ENCODE measurements around the gene KDM3B. TPM values are rescaled to one million over a fixed set of nuclear protein-coding genes. Genes with fewer than 3 reads are reported as not detected.
A peak's percentile ranks its signal among the peaks of the same experiment; 100 is the strongest.

The KDM3B gene
- total RNA-seq, 1 experiment from 2014 or later: 89.2 TPM

DNA sequence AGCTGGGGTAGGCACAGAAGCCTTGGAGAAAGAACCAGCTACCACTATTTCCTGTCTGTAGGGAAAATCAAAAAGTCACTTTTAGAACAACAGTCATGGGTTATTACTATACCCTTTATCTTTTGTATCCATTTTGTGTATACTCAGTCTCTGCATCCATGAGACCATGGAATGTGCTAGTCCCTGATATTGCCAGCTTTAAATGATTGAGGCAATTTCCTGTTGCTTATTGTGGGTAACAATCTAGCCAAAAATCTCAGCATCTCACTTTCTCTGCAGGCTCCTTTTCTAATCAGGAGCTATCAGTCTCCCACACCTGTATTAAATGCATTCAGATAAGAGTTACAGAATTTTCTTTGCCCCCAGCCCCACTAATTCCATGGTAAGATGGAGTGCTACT is 968 bp upstream of the KDM3B start:
- peaks cover 9% of the 10 kb centered on the region for H3K23me2 ChIP-seq (ENCODE audit: insufficient read length, low read depth, low read length, poor library complexity, severe bottlenecking)
- Mint-ChIP-seq H3K36me3 (ENCODE audit: insufficient read depth in 1 of 3, low read depth in 3 of 3) (peaks cover 19 to 44% (median 33%) of the 10 kb centered on the region in 3 experiments), H3K27me3 (ENCODE audit: low read depth) (no peaks in the 10 kb centered on the region), H3K4me1 (peaks cover 24 to 28% of the 10 kb centered on the region in 2 experiments), H3K4me3 (peak overlapping the region; percentile 76 to 88; a peak in 2 of 5 replicates), H3K9me3 (peaks cover 0 to 4% of the 10 kb centered on the region in 2 experiments; a peak in 1 of 5 replicates), H3K27ac (no peak overlapping the region; a peak in 1 of 7 replicates)
- no peaks in the 10 kb centered on the region for H3K79me1 ChIP-seq (ENCODE audit: insufficient read depth, low read depth, low read length, poor library complexity, severe bottlenecking)
- no peak overlapping the region for H2BK12ac ChIP-seq (ENCODE audit: insufficient read length, low read depth, low read length)
- no peaks in the 10 kb centered on the region for H4K20me1 ChIP-seq (ENCODE audit: control insufficient read depth, insufficient read depth, insufficient read length)
- no peak overlapping the region for H2BK5ac ChIP-seq (ENCODE audit: insufficient read length, low read length)
- no peak overlapping the region for H3K23ac ChIP-seq (ENCODE audit: insufficient read length, low read depth, low read length)
- TF ChIP-seq, protein P1, sequence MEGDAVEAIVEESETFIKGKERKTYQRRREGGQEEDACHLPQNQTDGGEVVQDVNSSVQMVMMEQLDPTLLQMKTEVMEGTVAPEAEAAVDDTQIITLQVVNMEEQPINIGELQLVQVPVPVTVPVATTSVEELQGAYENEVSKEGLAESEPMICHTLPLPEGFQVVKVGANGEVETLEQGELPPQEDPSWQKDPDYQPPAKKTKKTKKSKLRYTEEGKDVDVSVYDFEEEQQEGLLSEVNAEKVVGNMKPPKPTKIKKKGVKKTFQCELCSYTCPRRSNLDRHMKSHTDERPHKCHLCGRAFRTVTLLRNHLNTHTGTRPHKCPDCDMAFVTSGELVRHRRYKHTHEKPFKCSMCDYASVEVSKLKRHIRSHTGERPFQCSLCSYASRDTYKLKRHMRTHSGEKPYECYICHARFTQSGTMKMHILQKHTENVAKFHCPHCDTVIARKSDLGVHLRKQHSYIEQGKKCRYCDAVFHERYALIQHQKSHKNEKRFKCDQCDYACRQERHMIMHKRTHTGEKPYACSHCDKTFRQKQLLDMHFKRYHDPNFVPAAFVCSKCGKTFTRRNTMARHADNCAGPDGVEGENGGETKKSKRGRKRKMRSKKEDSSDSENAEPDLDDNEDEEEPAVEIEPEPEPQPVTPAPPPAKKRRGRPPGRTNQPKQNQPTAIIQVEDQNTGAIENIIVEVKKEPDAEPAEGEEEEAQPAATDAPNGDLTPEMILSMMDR (conservative IDR thresholded peaks at IDR 0.05): no peak
- no peak overlapping the region for H4K91ac ChIP-seq (ENCODE audit: insufficient read length, low read depth, low read length)
- no peak overlapping the region for H2BK20ac ChIP-seq (ENCODE audit: low read depth, low read length, poor library complexity, severe bottlenecking)
- no peak overlapping the region for H2BK120ac ChIP-seq (ENCODE audit: low read depth, low read length, poor library complexity, severe bottlenecking)
- H3K79me2 ChIP-seq (ENCODE audit: insufficient read depth, low read length): peaks cover 15% of the 10 kb centered on the region; the same call in 1 of the 2 replicates
- H3K9ac ChIP-seq (ENCODE audit: extremely low read depth, insufficient read length, low read length): no peak overlapping the region
- no peak overlapping the region for H3K14ac ChIP-seq (ENCODE audit: insufficient read depth, low read length)
- H3K27ac ChIP-seq (ENCODE audit: insufficient read length, low read depth, low read length): no peak overlapping the region
- H2AK5ac ChIP-seq (ENCODE audit: insufficient read length, low read length): no peak overlapping the region
- H2AFZ ChIP-seq (ENCODE audit: low read length): no peak overlapping the region
- H2BK15ac ChIP-seq (ENCODE audit: low read depth, low read length): no peak overlapping the region
- no peak for DNase-seq
- H3K4me1 ChIP-seq (ENCODE audit: insufficient read depth, low read length): peaks cover 6% of the 10 kb centered on the region
- no peak overlapping the region for H3K4ac ChIP-seq (ENCODE audit: low read depth, low read length)
- H3K18ac ChIP-seq (ENCODE audit: insufficient read length, low read depth, low read length): no peak overlapping the region
- no peak overlapping the region for H3K4me2 ChIP-seq (ENCODE audit: insufficient read depth, insufficient read length, low read length)
- no peaks in the 10 kb centered on the region for H3K9me3 ChIP-seq (ENCODE audit: control insufficient read depth, low read depth, low read length)
- H3K27me3 ChIP-seq (ENCODE audit: insufficient read depth, low read length): no peaks in the 10 kb centered on the region
- H4K8ac ChIP-seq (replicated peaks; ENCODE audit: insufficient read length, low read depth, low read length): no peak overlapping the region
- no peak overlapping the region for H3K56ac ChIP-seq (ENCODE audit: insufficient read length, low read depth, low read length)
- H3T11ph ChIP-seq (ENCODE audit: low read length): no peak overlapping the region
- no peak overlapping the region for H4K5ac ChIP-seq (ENCODE audit: insufficient read length, low read depth, low read length)
